ENCODE measurements around the gene ULBP2.
"Not testable (repeated sequence)": the region's sequence is repeated elsewhere in the genome, so short reads cannot be mapped to it uniquely, and the experiment has no call there.

ULBP2 gene

GRCh38 chr6:149987602-149988107 lies 45.8 kb downstream of the ULBP2 start:
- H3K36me3 ChIP-seq (ENCODE audit: insufficient read depth, insufficient read length, low read length) = no peaks in the 10 kb centered on the region
- H3K27me3 ChIP-seq (ENCODE audit: insufficient read depth, insufficient read length) = peaks cover 91% of the 10 kb centered on the region
- no peak overlapping the region for H3K4me3 ChIP-seq (ENCODE audit: insufficient read length, low read depth)

GRCh38 chr6:149988550-149989346 lies 46.9 kb downstream of the ULBP2 start:
- no peak overlapping the region for H3K9ac ChIP-seq (ENCODE audit: insufficient read length, low read depth)
- H3K36me3 ChIP-seq (ENCODE audit: insufficient read depth, insufficient read length, low read length) = no peaks in the 10 kb centered on the region
- no peak for DNase-seq (ENCODE audit: low read depth, low spot score)
- TF ChIP-seq YY1 (IDR thresholded peaks at IDR 0.05; ENCODE audit: insufficient read depth, insufficient read length) = no peak
- peak; percentile 82 for TF ChIP-seq SUZ12 (IDR thresholded peaks at IDR 0.05; ENCODE audit: extremely low read depth, insufficient read depth, insufficient read length)
- no peak for TF ChIP-seq ZNF274 (IDR thresholded peaks at IDR 0.05; ENCODE audit: low read depth, low read length)
- H3K4me3 ChIP-seq (ENCODE audit: insufficient read length, low read depth) = no peak overlapping the region
- H3K27me3 ChIP-seq (ENCODE audit: insufficient read depth, insufficient read length) = peaks cover 94% of the 10 kb centered on the region
- H3K9me3 ChIP-seq (ENCODE audit: insufficient read depth, low read length) = peaks cover 5% of the 10 kb centered on the region; the same call in 1 of the 2 replicates
- H3K4me1 ChIP-seq (ENCODE audit: insufficient read depth, insufficient read length) = peaks cover 2% of the 10 kb centered on the region

More at GRCh38 chr6:149987602-149988107, 45.8 kb downstream of the ULBP2 start:
- no peak for TF ChIP-seq ZNF274 (IDR thresholded peaks at IDR 0.05; ENCODE audit: low read depth, low read length)
- TF ChIP-seq YY1 (IDR thresholded peaks at IDR 0.05; ENCODE audit: insufficient read depth, insufficient read length) = no peak
- TF ChIP-seq SUZ12 (IDR thresholded peaks at IDR 0.05; ENCODE audit: extremely low read depth, insufficient read depth, insufficient read length) = no peak
- Histone ChIP-seq H3K9me3 (ENCODE audit: insufficient read depth, low read length) (peaks cover 5% of the 10 kb centered on the region; the same call in 1 of the 2 replicates), H3K4me1 (ENCODE audit: insufficient read depth, insufficient read length) (peaks cover 2% of the 10 kb centered on the region), H3K9ac (ENCODE audit: insufficient read length, low read depth) (no peak overlapping the region)
- no peak for DNase-seq (ENCODE audit: low read depth, low spot score)

DNA sequence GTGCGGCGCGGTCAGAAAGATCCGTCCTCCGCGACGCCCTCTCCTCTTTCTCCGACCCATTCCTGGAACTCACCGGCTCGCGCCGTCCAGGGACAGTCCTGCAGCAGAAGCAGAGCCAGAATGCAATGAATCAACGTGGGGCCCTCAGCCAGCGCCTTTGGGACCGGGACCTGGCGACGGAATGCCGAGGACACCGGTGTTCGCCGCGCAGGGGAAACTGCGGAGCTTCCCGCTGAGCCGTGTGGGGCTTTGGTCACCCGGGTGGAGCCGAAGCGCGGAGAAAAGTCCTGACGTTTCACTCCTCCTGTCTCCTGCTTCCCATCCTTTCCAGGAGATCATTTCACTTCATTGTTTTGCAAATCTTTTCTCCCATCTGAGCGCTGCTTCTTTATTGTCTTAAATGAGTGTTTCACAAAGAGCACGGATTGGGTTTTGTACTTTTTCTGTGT lies 48.4 kb downstream of the ULBP2 start:
- Histone ChIP-seq H3K36me3 (ENCODE audit: insufficient read depth, insufficient read length, low read length) (no peaks in the 10 kb centered on the region), H3K9me3 (ENCODE audit: insufficient read depth, low read length) (peaks cover 5% of the 10 kb centered on the region; the same call in 1 of the 2 replicates), H3K9ac (ENCODE audit: insufficient read length, low read depth) (peak overlapping the region; percentile 17), H3K4me1 (ENCODE audit: insufficient read depth, insufficient read length) (peaks cover 2% of the 10 kb centered on the region), H3K27me3 (ENCODE audit: insufficient read depth, insufficient read length) (peaks cover 88% of the 10 kb centered on the region), H3K4me3 (ENCODE audit: insufficient read length, low read depth) (peak overlapping the region; percentile 18)
- TF ChIP-seq SUZ12 (IDR thresholded peaks at IDR 0.05; ENCODE audit: extremely low read depth, insufficient read depth, insufficient read length) (peak; percentile 91), YY1 (IDR thresholded peaks at IDR 0.05; ENCODE audit: insufficient read depth, insufficient read length) (no peak)
- no peak for DNase-seq (ENCODE audit: low read depth, low spot score)

DNA sequence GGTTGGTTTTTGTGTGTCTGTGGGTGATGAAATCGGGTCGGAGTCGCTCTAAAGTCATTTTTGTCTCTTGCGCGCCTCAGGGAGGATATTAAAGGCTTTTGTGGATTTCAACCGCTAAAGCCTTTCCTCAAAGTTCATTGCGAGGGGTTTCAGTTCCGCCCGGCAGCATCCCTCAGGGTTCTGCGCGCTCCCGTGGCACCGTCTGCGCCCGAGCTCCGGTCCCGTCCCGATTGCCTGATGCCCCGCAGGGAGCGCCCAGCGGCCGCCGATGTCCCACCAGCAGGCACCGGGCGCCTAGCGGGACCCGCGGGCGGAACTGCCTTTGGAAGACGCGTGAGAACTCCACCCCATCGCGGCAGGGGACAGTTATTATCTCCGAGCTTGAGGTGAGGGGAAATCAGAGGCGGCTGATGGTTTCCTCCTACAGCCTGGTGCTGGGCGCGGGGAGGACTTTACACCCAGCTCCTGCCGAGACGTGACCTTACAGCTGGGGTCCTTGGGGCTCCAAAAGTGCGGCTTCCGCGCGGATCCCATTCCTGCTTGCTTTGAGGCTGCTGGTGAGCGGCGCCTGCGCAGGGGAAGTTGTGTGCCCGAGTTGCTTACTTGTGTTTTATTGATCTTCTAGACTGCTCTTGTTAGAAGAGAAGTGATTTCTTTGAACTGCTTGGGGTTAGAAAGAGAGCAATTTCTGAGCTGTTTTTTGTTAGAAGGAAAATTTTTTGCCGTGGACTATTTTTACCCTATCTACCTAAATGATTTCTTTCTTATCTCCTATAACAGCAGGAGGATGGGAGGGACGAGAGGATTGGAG lies 49.1 kb downstream of the ULBP2 start:
- TF ChIP-seq SUZ12 (IDR thresholded peaks at IDR 0.05; ENCODE audit: extremely low read depth, insufficient read depth, insufficient read length) (no peak), ZNF274 (IDR thresholded peaks at IDR 0.05; ENCODE audit: low read depth, low read length) (no peak)
- peak overlapping the region; percentile 36 for H3K9ac ChIP-seq (ENCODE audit: insufficient read length, low read depth)
- peaks cover 2% of the 10 kb centered on the region for H3K4me1 ChIP-seq (ENCODE audit: insufficient read depth, insufficient read length)
- H3K36me3 ChIP-seq (ENCODE audit: insufficient read depth, insufficient read length, low read length) = no peaks in the 10 kb centered on the region
- DNase-seq (ENCODE audit: low read depth, low spot score) = no peak
- peaks cover 5% of the 10 kb centered on the region; the same call in 1 of the 2 replicates for H3K9me3 ChIP-seq (ENCODE audit: insufficient read depth, low read length)
- H3K27me3 ChIP-seq (ENCODE audit: insufficient read depth, insufficient read length) = peaks cover 81% of the 10 kb centered on the region
- H3K4me3 ChIP-seq (ENCODE audit: insufficient read length, low read depth) = peak overlapping the region; percentile 28

DNA sequence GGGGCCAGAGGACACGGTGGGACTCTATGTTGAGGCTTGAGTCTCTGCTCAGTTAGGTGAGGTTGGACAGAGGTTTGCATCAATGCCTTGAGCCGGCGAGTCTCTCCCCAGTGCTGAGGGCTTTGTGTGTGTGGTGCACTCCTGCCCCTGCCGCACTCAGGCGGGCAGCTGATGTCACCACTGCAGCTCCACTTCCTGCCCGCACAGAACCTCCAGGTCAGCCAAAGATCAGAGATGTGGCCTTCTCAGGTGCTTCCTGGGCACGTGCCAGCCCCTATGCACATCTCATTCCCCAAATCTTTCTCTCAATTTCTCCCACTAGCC lies 49.6 kb downstream of the ULBP2 start:
- not testable (repeated sequence) for H3K9ac ChIP-seq (ENCODE audit: insufficient read length, low read depth); H3K4me3 ChIP-seq (ENCODE audit: insufficient read length, low read depth); H3K36me3 ChIP-seq (ENCODE audit: insufficient read depth, insufficient read length, low read length); H3K9me3 ChIP-seq (ENCODE audit: insufficient read depth, low read length); DNase-seq (ENCODE audit: low read depth, low spot score); H3K4me1 ChIP-seq (ENCODE audit: insufficient read depth, insufficient read length)
- peaks cover 76% of the 10 kb centered on the region for H3K27me3 ChIP-seq (ENCODE audit: insufficient read depth, insufficient read length)

DNA sequence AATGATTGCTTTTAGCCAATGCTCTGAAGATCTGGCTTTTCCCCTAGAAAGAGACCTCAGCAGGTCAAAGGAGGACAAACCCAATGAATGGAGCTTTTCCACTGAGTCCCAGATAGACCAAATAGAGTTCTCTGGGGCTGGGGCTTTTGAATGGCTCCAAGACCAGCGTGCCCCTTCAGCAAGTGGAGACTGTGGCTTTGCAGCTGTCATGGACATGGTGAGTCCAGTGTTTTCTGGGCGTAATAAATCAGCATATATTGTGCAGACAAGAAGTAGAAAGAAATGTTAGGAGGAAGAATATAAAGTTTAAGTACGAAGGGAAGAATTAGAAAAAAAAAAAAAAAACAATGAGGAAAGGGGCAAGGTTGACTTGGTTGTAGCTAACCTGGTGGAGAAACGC lies 50.0 kb downstream of the ULBP2 start:
- H3K9ac ChIP-seq (ENCODE audit: insufficient read length, low read depth) = no peak overlapping the region
- TF ChIP-seq SUZ12 (IDR thresholded peaks at IDR 0.05; ENCODE audit: extremely low read depth, insufficient read depth, insufficient read length) = no peak
- TF ChIP-seq YY1 (IDR thresholded peaks at IDR 0.05; ENCODE audit: insufficient read depth, insufficient read length) = no peak
- no peak for TF ChIP-seq ZNF274 (IDR thresholded peaks at IDR 0.05; ENCODE audit: low read depth, low read length)
- H3K4me1 ChIP-seq (ENCODE audit: insufficient read depth, insufficient read length) = peaks cover 2% of the 10 kb centered on the region
- peaks cover 72% of the 10 kb centered on the region for H3K27me3 ChIP-seq (ENCODE audit: insufficient read depth, insufficient read length)
- H3K4me3 ChIP-seq (ENCODE audit: insufficient read length, low read depth) = no peak overlapping the region
- peaks cover 5% of the 10 kb centered on the region; the same call in 1 of the 2 replicates for H3K9me3 ChIP-seq (ENCODE audit: insufficient read depth, low read length)
- no peak for DNase-seq (ENCODE audit: low read depth, low spot score)
- H3K36me3 ChIP-seq (ENCODE audit: insufficient read depth, insufficient read length, low read length) = no peaks in the 10 kb centered on the region

- no peaks in the 10 kb centered on the region for H3K4me1 ChIP-seq (ENCODE audit: insufficient read depth, insufficient read length)
- TF ChIP-seq YY1 (IDR thresholded peaks at IDR 0.05; ENCODE audit: insufficient read depth, insufficient read length) (no peak), ZNF274 (IDR thresholded peaks at IDR 0.05; ENCODE audit: low read depth, low read length) (no peak), SUZ12 (IDR thresholded peaks at IDR 0.05; ENCODE audit: extremely low read depth, insufficient read depth, insufficient read length) (no peak)
- no peaks in the 10 kb centered on the region for H3K9me3 ChIP-seq (ENCODE audit: insufficient read depth, low read length)
- H3K4me3 ChIP-seq (ENCODE audit: insufficient read length, low read depth) = no peak overlapping the region
- H3K36me3 ChIP-seq (ENCODE audit: insufficient read depth, insufficient read length, low read length) = peaks cover 5% of the 10 kb centered on the region
- DNase-seq (ENCODE audit: low read depth, low spot score) = no peak
- H3K27me3 ChIP-seq (ENCODE audit: insufficient read depth, insufficient read length) = peaks cover 37% of the 10 kb centered on the region
- no peak overlapping the region for H3K9ac ChIP-seq (ENCODE audit: insufficient read length, low read depth)
Measured at GRCh38 chr6:149995235-149995750, 53.5 kb downstream of the ULBP2 start.

Data from NT2/D1 (cell line).